K562 (cell line): ENCODE data around the gene TMEM229B. TPM values are rescaled to one million over a fixed set of nuclear protein-coding genes. Genes with fewer than 3 reads are reported as not detected.
A peak's percentile ranks its signal among the peaks of the same experiment; 100 is the strongest.

Experiments
- ATAC-seq: fragments of 200-7000 bp; cut with Tn5 transposase; 3 replicates; pipeline ENCODE4 v1.9.1; 2020; ENCODE audit warnings: moderate library complexity
- Bru-seq: library from RNA; stranded (reverse); fragments of 400-500 nt; gene quantifications from one replicate; lab custom pipeline; 2021; lab: Mats Ljungman, UMichigan
- BruChase-seq, 2 experiments: library from RNA; stranded (reverse); fragments of 400-500 nt; gene quantifications; one replicate each; lab custom pipeline; 2021; lab: Mats Ljungman, UMichigan
- BruUV-seq: library from RNA; stranded (reverse); fragments of 400-500 nt; replicated peaks from 2 replicates; lab custom pipeline; 2021; lab: Mats Ljungman, UMichigan
- CTCF ChIA-PET: fragments of 300-600 bp; formaldehyde crosslinking; extraction: SDS; loops from one replicate; lab custom pipeline; 2021; ENCODE audit warnings: low intra/inter-chr PET ratio; lab: Yijun Ruan, JAX
- POLR2A ChIA-PET: fragments of 300-600, 350-650 bp; sonication (Branson Sonifier 250); formaldehyde crosslinking; extraction: SDS; loops from one replicate; lab custom pipeline; 2021; ENCODE audit warnings: antibody characterized with exemption, inconsistent platforms; lab: Yijun Ruan, JAX
- DNase-seq, 4 experiments: peaks; one replicate each; pipeline versions ENCODE4 v3.0.0 to v3.0.0-alpha.2; 2011 to 2018; ENCODE audit warnings: low spot score in 3 of 4, mixed read lengths in 3 of 4; ENCODE audit errors: extremely low read depth in 1 of 4
- FAIRE-seq: peaks from 2 replicates; lab custom pipeline; 2011; peaks lifted over from hg19 to GRCh38; lab: Jason Lieb, UNC
- H2AFZ ChIP-seq: 2 replicates; pipeline ENCODE4 v1.6.0; 2011; ENCODE audit warnings: low read depth, low read length, control low read depth, inconsistent platforms
- H3K27ac ChIP-seq: fragments of 200-600 bp; 3 replicates; pipeline ENCODE4 v1.8.0; 2011; ENCODE audit warnings: low read depth, mild to moderate bottlenecking, control low read depth, inconsistent platforms, low read length, moderate library complexity, mixed read lengths; ENCODE audit errors: extremely low read depth
- H3K27me3 ChIP-seq, 2 experiments: fragments of 300-600 bp in 1 of 2; 2 replicates in 1 of 2; 3 replicates in 1 of 2; pipeline versions ENCODE4 v1.6.0 to v1.8.0; 2011; ENCODE audit warnings: inconsistent platforms in 2 of 2, low read length in 2 of 2, mild to moderate bottlenecking in 1 of 2, mixed read lengths in 1 of 2, moderate library complexity in 1 of 2; ENCODE audit not compliant: control insufficient read depth in 2 of 2, insufficient read depth in 2 of 2
- H3K36me3 ChIP-seq: fragments of 300-600 bp; 3 replicates; pipeline ENCODE4 v1.8.0; 2011; ENCODE audit warnings: mild to moderate bottlenecking, low read length, inconsistent platforms; ENCODE audit not compliant: control insufficient read depth, insufficient read depth
- H3K4me1 ChIP-seq, 2 experiments: fragments of 200-600 bp in 1 of 2; replicated peaks in 1 of 2; 2 replicates in 1 of 2; 3 replicates in 1 of 2; pipeline versions ENCODE4 v1.5.1 to v1.8.0; 2011; ENCODE audit warnings: inconsistent platforms in 2 of 2, low read length in 2 of 2, mild to moderate bottlenecking in 1 of 2, mixed read lengths in 1 of 2, moderate library complexity in 1 of 2; ENCODE audit not compliant: control insufficient read depth in 2 of 2, insufficient read depth in 2 of 2
- H3K4me2 ChIP-seq: 2 replicates; pipeline ENCODE4 v1.6.1; 2011; ENCODE audit warnings: low read length, control low read depth, inconsistent platforms, mixed read lengths; ENCODE audit not compliant: insufficient read depth
- H3K4me3 ChIP-seq: fragments of 200-600 bp; sonication (generic), shearing (Covaris generic); 2 replicates; pipeline ENCODE4 v1.5.1; 2016; ENCODE audit warnings: control low read depth, inconsistent platforms
- H3K79me2 ChIP-seq: fragments of 200-600 bp; 3 replicates; pipeline ENCODE4 v1.8.0; 2011; ENCODE audit warnings: low read length, inconsistent platforms; ENCODE audit not compliant: control insufficient read depth, insufficient read depth
- H3K9ac ChIP-seq, 2 experiments: 2 replicates each; pipeline versions ENCODE4 v1.6.0 to v1.6.1; 2011; ENCODE audit warnings: low read depth in 2 of 2, low read length in 2 of 2, control low read depth in 1 of 2, inconsistent platforms in 1 of 2, mild to moderate bottlenecking in 1 of 2, mixed read lengths in 1 of 2; ENCODE audit not compliant: insufficient read depth in 1 of 2
- H3K9me1 ChIP-seq: one replicate; pipeline ENCODE4 v1.6.0; 2011; ENCODE audit warnings: inconsistent platforms, mild to moderate bottlenecking, low read length, moderate library complexity; ENCODE audit not compliant: control insufficient read depth, insufficient read depth
- H3K9me3 ChIP-seq: replicated peaks from 2 replicates; pipeline ENCODE4 v1.5.1; 2011; ENCODE audit warnings: low read depth, low read length, inconsistent platforms; ENCODE audit not compliant: control insufficient read depth, insufficient read depth
- H4K20me1 ChIP-seq: replicated peaks from 2 replicates; pipeline ENCODE4 v1.6.1; 2011; ENCODE audit warnings: low read length, inconsistent platforms, mixed read lengths; ENCODE audit not compliant: control insufficient read depth, insufficient read depth
- ESRRA ChIP-seq: fragments of 450-650 bp; IDR thresholded peaks from 2 replicates; pipeline ENCODE4 v1.6.1; 2014; ENCODE audit warnings: low read depth, mild to moderate bottlenecking, moderate library complexity, borderline replicate concordance
- NFIC ChIP-seq: fragments of 450-650 bp; IDR thresholded peaks from 2 replicates; pipeline ENCODE4 v1.6.1; 2017; ENCODE audit warnings: mild to moderate bottlenecking, inconsistent platforms
- RBM39 ChIP-seq: fragments of 200-400 bp; formaldehyde crosslinking; optimal IDR thresholded peaks from 2 replicates; pipeline ENCODE3; 2018; ENCODE audit warnings: low read depth, low read length
- WGBS: fragments of 100-300 bp; shearing (Covaris generic); methylation state at CpG from one replicate; pipeline ENCODE4 v1.1.6; 2016; ENCODE audit warnings: low coverage, mixed read lengths; ENCODE audit not compliant: insufficient coverage; ENCODE audit errors: missing lambda C conversion rate; 5-methylcytosine and 5-hydroxymethylcytosine counted together
- in situ Hi-C: fragments of 300-500 bp; cut with MboI; formaldehyde crosslinking; loops from 4 replicates; pipeline ENCODE4 v1.15.0; 2018; ENCODE audit warnings: inconsistent platforms, mixed read lengths
- intact Hi-C: fragments of 100-400 bp; cut with micrococcal nuclease; formaldehyde crosslinking; loops from 2 replicates; pipeline ENCODE4 v1.14.2; 2022
- long read RNA-seq, 3 experiments: library from polyadenylated mRNA in 2 of 3; library from RNA in 1 of 3; unstranded in 2 of 3; stranded (forward) in 1 of 3; transcript quantifications; one replicate each; pipeline ENCODE4 v2.0.0, GENCODE V29; 2019 to 2022
- polyA minus RNA-seq, 3 experiments: library from RNA; depleted of rRNA, polyadenylated mRNA; stranded (reverse); fragments of >200 nt; gene quantifications; 2 replicates each; pipeline ENCODE4 v1.2.3, GENCODE V29; 2011
- polyA plus RNA-seq, 8 experiments: library from polyadenylated mRNA; depleted of rRNA in 4 of 8; stranded (reverse) in 5 of 8; unstranded in 3 of 8; fragments of >200 nt; fragmentation: Nextera tagmentation in 2 of 8; fragmentation: Illumina TruSeq in 1 of 8; extraction: Ambion mirVana in 2 of 8; extraction: Trizol in 1 of 8; gene quantifications; 2 replicates each; pipeline versions ENCODE4 v1.2.1 to v1.2.3, GENCODE V29; 2011 to 2014; ENCODE audit warnings: inconsistent platforms in 1 of 8, missing spikeins in 1 of 8
- total RNA-seq, 7 experiments: library from RNA; depleted of rRNA in 6 of 7; stranded (reverse); fragments of >200 nt in 6 of 7; fragmentation: Illumina TruSeq in 2 of 7; extraction: Trizol in 2 of 7; gene quantifications; 2 replicates each; pipeline versions ENCODE4 v1.2.1 to v1.2.3, GENCODE V29; 2011 to 2021; ENCODE audit warnings: low replicate concordance in 1 of 7

The TMEM229B gene
- total RNA-seq (2011; cell fraction: chromatin; rRNA removed; ENCODE audit: low replicate concordance), result not detected in 2 replicates
- not detected in 2 replicates for total RNA-seq (2011; cell fraction: nucleolus; rRNA removed)
- not detected in 2 replicates for total RNA-seq (2011; cell fraction: nucleoplasm; rRNA removed)
- total RNA-seq (2014; rRNA removed) (not detected in 2 replicates), total RNA-seq (2014; rRNA removed; fragmentation: Illumina TruSeq; extraction: Trizol) (not detected in 2 replicates), total RNA-seq (2015; rRNA removed; fragmentation: Illumina TruSeq; extraction: Trizol) (not detected in 2 replicates), total RNA-seq (2021) (0.11 TPM in 1 of 2 replicates, not detected in the other), polyA plus RNA-seq (2011; rRNA removed) (not detected in 2 replicates), polyA plus RNA-seq (2014; fragmentation: Illumina TruSeq; extraction: Trizol) (not detected in 2 replicates), polyA plus RNA-seq (2014; fragmentation: Nextera tagmentation; extraction: Ambion mirVana) (not detected), polyA plus RNA-seq (2014; rRNA removed) (not detected in 2 replicates), polyA minus RNA-seq (2011; rRNA and poly(A)+ RNA removed) (not detected in 2 replicates), Bru-seq, nascent RNA (percentile 5 among the genes with signal in this experiment), BruChase-seq, experiment 1, labeled RNA remaining after a 2-hour chase (percentile 2 among the genes with signal in this experiment), BruChase-seq, experiment 2, labeled RNA remaining after a 6-hour chase (percentile 7 among the genes with signal in this experiment)
- 0.34 TPM in 1 of 2 replicates, not detected in the other for polyA plus RNA-seq (2011; cell fraction: cytosol; rRNA removed)
- polyA plus RNA-seq (2011; cell fraction: nucleus; rRNA removed), result 0.03 TPM in 1 of 2 replicates, not detected in the other
- polyA plus RNA-seq (2012), result 0.01 and 0.15 TPM in 2 replicates
- not detected in 2 replicates for polyA minus RNA-seq (2011; cell fraction: cytosol; rRNA and poly(A)+ RNA removed)
- polyA minus RNA-seq (2011; cell fraction: nucleus; rRNA and poly(A)+ RNA removed), result 0.13 TPM in 1 of 2 replicates, not detected in the other
- long read RNA-seq, experiment 1, result 0 reads
- long read RNA-seq, experiment 2, result 0 reads
- long read RNA-seq, experiment 3, result 0 reads

DNA sequence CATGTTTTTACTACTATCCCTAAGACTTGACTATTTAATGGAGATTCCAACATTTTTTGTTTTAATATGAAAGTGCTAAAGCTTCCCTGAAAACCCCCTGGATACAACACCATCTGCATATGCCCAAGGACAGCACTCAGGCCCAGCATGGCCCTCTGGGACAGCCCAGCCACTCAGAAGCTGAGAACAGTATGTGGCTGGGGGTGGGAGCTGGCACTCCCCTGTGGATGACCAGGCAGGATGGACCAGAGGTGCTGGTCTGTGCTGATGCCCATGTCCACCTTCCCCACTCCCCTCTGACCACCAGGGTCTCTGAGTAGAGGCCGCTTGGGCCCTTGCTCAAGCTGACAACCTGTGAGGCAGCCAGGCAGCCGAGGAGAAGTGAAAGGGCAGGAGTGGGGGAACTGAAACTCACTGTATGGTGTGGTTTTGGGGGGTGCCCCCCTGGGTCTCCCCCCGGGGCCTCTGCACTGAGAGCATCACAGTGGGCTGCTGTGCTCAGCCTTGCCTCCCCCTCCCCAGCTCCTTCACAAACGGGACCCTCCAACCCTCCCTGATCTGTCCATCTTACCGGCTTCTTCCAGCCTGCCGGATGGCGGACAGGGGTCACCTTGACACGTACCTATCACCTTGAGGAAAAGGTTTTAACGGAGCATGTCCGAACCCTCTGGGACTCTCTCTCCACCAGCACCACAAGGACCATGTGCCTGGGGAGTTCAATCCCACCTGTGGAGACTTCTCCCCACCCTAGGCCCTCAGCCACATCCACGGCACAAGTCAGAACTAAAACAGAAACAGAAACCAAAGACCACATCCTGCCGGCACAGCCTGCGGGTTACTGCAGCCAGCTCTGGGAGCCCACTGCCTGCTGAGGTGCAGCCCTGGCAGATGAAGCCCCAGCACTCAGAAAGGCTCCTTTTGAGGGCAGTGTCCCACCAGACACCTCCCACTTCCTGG lies at the start of gene TMEM229B:
TMEM229B (minus strand) TSS at position 785 of the 957 bp plus-strand sequence. CDS start 14,798 bp downstream, outside the sequence.
- H3K27me3 ChIP-seq, result peaks cover 4% of the 10 kb centered on the region in 2 experiments; a peak in 3 of 5 replicates
- FAIRE-seq (no peak), ATAC-seq (no peak; the same call in 2 of the 3 replicates), DNase-seq (no peak)
- POLR2A ChIA-PET, result interaction anchor here (0.6 to 1.1 kb wide), 2 partner anchors 34 to 1844 kb away, joined by 3 read pairs; no protein-coding TSS in a partner anchor
- no peaks in the 10 kb centered on the region for H3K9me1 ChIP-seq
- TF ChIP-seq ESRRA (0 out of 2 replicates have a peak, but pooled peaks have one; percentile 39), NFIC (no peak), RBM39 (no peak)
- H3K4me2 ChIP-seq, result no peak within 1 kb of the TSS
- peak within 1 kb of the TSS in 1 of 2 experiments; percentile 17; a peak in 1 of 4 replicates for H3K9ac ChIP-seq
- no peak within 1 kb of the TSS for H3K27ac ChIP-seq
- in situ Hi-C loops, result no loop called here
- H3K36me3 ChIP-seq, result no peaks in the 10 kb centered on the region
- no TSS peak for BruUV-seq
- no peak within 1 kb of the TSS for H3K4me3 ChIP-seq
- intact Hi-C loops, result no loop called here
- CTCF ChIA-PET, result no interaction called here
- 21% methylated on average over 9 of the region's 13 CpGs for WGBS
- no peak within 1 kb of the TSS for H2AFZ ChIP-seq
- H3K9me3 ChIP-seq, result no peaks in the 10 kb centered on the region; the same call in 1 of the 2 replicates
- no peaks in the 10 kb centered on the region for H4K20me1 ChIP-seq
- no peaks in the 10 kb centered on the region for H3K79me2 ChIP-seq
- peaks cover 0 to 4% of the 10 kb centered on the region in 2 experiments; a peak in 2 of 5 replicates for H3K4me1 ChIP-seq
